HepG2 (cell line): ENCODE measurements around the gene S100A4. TPM values are rescaled to one million over a fixed set of nuclear protein-coding genes. Genes with fewer than 3 reads are reported as not detected.
"Not testable (repeated sequence)": the region's sequence is repeated elsewhere in the genome, so short reads cannot be mapped to it uniquely, and the experiment has no call there.

Source experiments
- ATAC-seq: fragments of 200-7000 bp; cut with Tn5 transposase; 3 replicates; pipeline ENCODE4 v1.9.1; 2020; ENCODE audit warnings: mild to moderate bottlenecking, moderate library complexity
- BruUV-seq: library from RNA; stranded (reverse); fragments of 400-500 nt; replicated peaks from 2 replicates; lab custom pipeline; 2021; lab: Mats Ljungman, UMichigan
- CTCF ChIA-PET: fragments of 300-600 bp; formaldehyde crosslinking; extraction: SDS; loops from one replicate; lab custom pipeline; 2021; ENCODE audit warnings: low total read pairs, inconsistent platforms, low intra/inter-chr PET ratio; lab: Yijun Ruan, JAX
- POLR2A ChIA-PET: fragments of 350-600 bp; sonication (Branson Sonifier 250); formaldehyde crosslinking; loops from one replicate; lab custom pipeline; 2020; ENCODE audit warnings: antibody characterized with exemption, inconsistent platforms; lab: Yijun Ruan, JAX
- DNase-seq: peaks from one replicate; pipeline ENCODE4 v3.0.0-alpha.2; 2015; ENCODE audit warnings: low spot score
- FAIRE-seq: peaks from 3 replicates; lab custom pipeline; 2011; peaks lifted over from hg19 to GRCh38; lab: Jason Lieb, UNC
- H2AFZ ChIP-seq: one replicate; pipeline ENCODE4 v1.6.1; 2011; ENCODE audit warnings: low read length, inconsistent platforms
- H3K27ac ChIP-seq: fragments of 300-600 bp; 3 replicates; pipeline ENCODE4 v1.8.0; 2011; ENCODE audit warnings: mixed run types, mild to moderate bottlenecking, mixed read lengths, low read length, inconsistent platforms; ENCODE audit not compliant: insufficient read depth; ENCODE audit errors: extremely low read length
- H3K27me3 ChIP-seq, 2 experiments: fragments of 200-600 bp in 1 of 2; 2 replicates in 1 of 2; 3 replicates in 1 of 2; pipeline versions ENCODE4 v1.6.0 to v1.8.0; 2011; ENCODE audit warnings: low read length in 2 of 2, mild to moderate bottlenecking in 2 of 2, moderate library complexity in 2 of 2, inconsistent platforms in 1 of 2; ENCODE audit not compliant: insufficient read depth in 2 of 2, control insufficient read depth in 1 of 2
- H3K36me3 ChIP-seq, 2 experiments: fragments of 200-600 bp in 1 of 2; replicated peaks in 1 of 2; 2 replicates in 1 of 2; 3 replicates in 1 of 2; pipeline versions ENCODE4 v1.5.1 to v1.8.0; 2011; ENCODE audit warnings: low read length in 2 of 2, inconsistent platforms in 1 of 2; ENCODE audit not compliant: insufficient read depth in 2 of 2, control insufficient read depth in 1 of 2
- H3K4me1 ChIP-seq: 2 replicates; pipeline ENCODE4 v1.5.1; 2012; ENCODE audit warnings: low read length, inconsistent platforms; ENCODE audit not compliant: insufficient read depth
- H3K4me2 ChIP-seq: 2 replicates; pipeline ENCODE4 v1.6.0; 2011; ENCODE audit warnings: low read depth, low read length, inconsistent platforms
- H3K4me3 ChIP-seq, 3 experiments: fragments of 200-600 bp in 1 of 3; sonication (generic), shearing (Covaris generic) in 1 of 3; replicated peaks in 1 of 3; 2 replicates each; pipeline ENCODE4 v1.5.1; 2011 to 2016; ENCODE audit warnings: low read length in 3 of 3, inconsistent platforms in 2 of 3, low read depth in 2 of 3, mild to moderate bottlenecking in 2 of 3, control low read depth in 1 of 3, mixed read lengths in 1 of 3; ENCODE audit not compliant: insufficient read depth in 1 of 3
- H3K79me2 ChIP-seq: one replicate; pipeline ENCODE4 v1.6.1; 2011; ENCODE audit warnings: low read length, inconsistent platforms; ENCODE audit not compliant: insufficient read depth
- H3K9ac ChIP-seq: 2 replicates; pipeline ENCODE4 v1.6.0; 2011; ENCODE audit warnings: mild to moderate bottlenecking, low read depth, low read length, inconsistent platforms; ENCODE audit not compliant: insufficient read depth
- H3K9me3 ChIP-seq: 2 replicates; pipeline ENCODE4 v1.5.1; 2012; ENCODE audit warnings: mild to moderate bottlenecking, low read length
- H4K20me1 ChIP-seq: 2 replicates; pipeline ENCODE4 v1.6.0; 2011; ENCODE audit warnings: inconsistent platforms, mild to moderate bottlenecking, low read length, moderate library complexity; ENCODE audit not compliant: insufficient read depth
- GABPA ChIP-seq, 2 experiments: IDR thresholded peaks; 2 replicates each; pipeline ENCODE4 v1.6.1; 2011 to 2016; ENCODE audit warnings: low read depth in 2 of 2, low read length in 1 of 2, missing biosample characterization in 1 of 2, missing genetic modification characterization in 1 of 2
- MIER3 ChIP-seq: IDR thresholded peaks from 2 replicates; pipeline ENCODE4 v1.6.1; 2016; ENCODE audit warnings: missing compliant biosample characterization, borderline replicate concordance
- RELA ChIP-seq: sonication (generic); formaldehyde crosslinking; IDR thresholded peaks from 2 replicates; pipeline ENCODE4 v1.4.0; 2020; ENCODE audit warnings: missing genetic modification reagents
- U2AF1 ChIP-seq: fragments of 200-400 bp; formaldehyde crosslinking; optimal IDR thresholded peaks from 2 replicates; pipeline ENCODE3; 2017; ENCODE audit warnings: mild to moderate bottlenecking, low read depth, low read length
- ZFP62 ChIP-seq: sonication (generic); formaldehyde crosslinking; IDR thresholded peaks from 2 replicates; pipeline ENCODE4 v1.4.0; 2020; ENCODE audit warnings: missing genetic modification reagents
- ZNF3 ChIP-seq: IDR thresholded peaks from 2 replicates; pipeline ENCODE4 v1.7.0; 2017; ENCODE audit warnings: inconsistent platforms
- ZNF441 ChIP-seq: sonication (generic); formaldehyde crosslinking; IDR thresholded peaks from 2 replicates; pipeline ENCODE4 v1.7.0; 2021; ENCODE audit warnings: missing genetic modification reagents, borderline replicate concordance
- ZNF530 ChIP-seq: sonication (generic); formaldehyde crosslinking; IDR thresholded peaks from 2 replicates; pipeline ENCODE4 v1.5.0; 2020; ENCODE audit warnings: low read depth, mild to moderate bottlenecking, missing genetic modification reagents
- ZNF678 ChIP-seq: sonication (generic); formaldehyde crosslinking; IDR thresholded peaks from 2 replicates; pipeline ENCODE4 v1.4.0; 2020; ENCODE audit warnings: mild to moderate bottlenecking, missing genetic modification reagents
- WGBS: methylation state at CpG from one replicate; pipeline ENCODE4 v1.1.6; 2017; ENCODE audit warnings: low lambda C conversion rate; 5-methylcytosine and 5-hydroxymethylcytosine counted together
- in situ Hi-C: cut with HindIII; loops from 2 replicates; pipeline ENCODE4 v1.10.0; 2017; ENCODE audit warnings: low pct_unique_long_range_greater_than_20kb; ENCODE audit not compliant: extremely low pct_ligation_motif_present
- intact Hi-C: fragments of 100-400 bp; cut with micrococcal nuclease; formaldehyde crosslinking; loops from one replicate; pipeline ENCODE4 v1.10.0; 2022; ENCODE audit not compliant: unreplicated experiment
- polyA plus RNA-seq, 8 experiments: library from polyadenylated mRNA; depleted of rRNA in 3 of 8; stranded (reverse) in 7 of 8; unstranded in 1 of 8; fragments of >200 nt; fragmentation: Illumina TruSeq in 4 of 8; extraction: Trizol in 4 of 8; gene quantifications; 2 replicates each; pipeline versions ENCODE4 v1.2.1 to v1.2.3, GENCODE V29; 2011 to 2016; ENCODE audit warnings: low read depth in 4 of 8, missing spikeins in 1 of 8, mixed read lengths in 1 of 8; ENCODE audit not compliant: insufficient read depth in 1 of 8
- total RNA-seq, 5 experiments: library from RNA; depleted of rRNA; stranded (reverse); fragments of >200 nt; fragmentation: Illumina TruSeq; extraction: Trizol; gene quantifications; 2 replicates each; pipeline ENCODE4 v1.2.3, GENCODE V29; 2016; ENCODE audit warnings: low read depth in 1 of 5
- TF ChIP-seq, protein P1 (sequence below): IDR thresholded peaks from 2 replicates; pipeline ENCODE4 v1.6.1; 2012; ENCODE audit warnings: low read depth, low read length, improper control_type of control experiment
- TF ChIP-seq, protein P2 (sequence below): sonication (generic); formaldehyde crosslinking; IDR thresholded peaks from 2 replicates; pipeline ENCODE4 v1.5.0; 2020; ENCODE audit warnings: missing genetic modification reagents, mild to moderate bottlenecking, borderline replicate concordance
- TF ChIP-seq, protein P3 (sequence below): sonication (generic); formaldehyde crosslinking; IDR thresholded peaks from 2 replicates; pipeline ENCODE4 v1.5.1; 2020; ENCODE audit warnings: missing genetic modification reagents, mild to moderate bottlenecking, borderline replicate concordance

Gene S100A4
- total and polyA plus RNA-seq, 2 of the 13 experiments (the other 11 are each of a cell fraction or from before 2014, with no cell fraction given) = 12.9 to 20.2 TPM

DNA sequence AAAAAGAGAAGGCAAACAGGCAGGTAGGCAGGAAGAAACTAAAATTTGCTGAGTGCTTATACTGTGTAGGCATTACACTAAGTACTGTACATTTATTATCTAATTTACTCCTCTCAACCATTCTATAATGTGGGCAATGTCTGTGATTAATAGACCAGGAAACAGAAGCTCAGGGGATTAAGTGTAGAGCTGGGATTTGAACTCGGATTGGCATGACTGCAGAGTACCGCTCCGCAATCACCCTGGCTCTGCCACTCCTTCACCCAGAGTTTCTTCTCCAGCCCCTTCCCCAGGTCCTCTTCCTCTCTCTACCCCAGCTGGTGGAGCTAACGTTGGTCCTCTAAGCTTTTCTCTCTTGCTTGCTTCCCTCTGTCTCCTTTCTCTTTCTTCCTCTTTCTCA is 31.5 kb upstream of the S100A4 start:
- Histone ChIP-seq H3K4me2 (no peak overlapping the region), H3K27me3 (no peaks in the 10 kb centered on the region; a peak in 1 of 5 replicates), H2AFZ (no peak overlapping the region), H3K79me2 (no peaks in the 10 kb centered on the region), H3K9ac (no peak overlapping the region), H3K9me3 (no peaks in the 10 kb centered on the region), H4K20me1 (no peaks in the 10 kb centered on the region), H3K4me3 (no peak overlapping the region), H3K27ac (no peak overlapping the region), H3K36me3 (no peaks in the 10 kb centered on the region), H3K4me1 (peaks cover 10% of the 10 kb centered on the region)
- TF ChIP-seq ZNF530 (CRISPR knock-in tag) = no peak
- no peak for TF ChIP-seq GABPA (IDR thresholded peaks at IDR 0.05; ENCODE audit: low read depth, low read length)
- TF ChIP-seq GABPA (CRISPR knock-in tag; IDR thresholded peaks at IDR 0.05; ENCODE audit: low read depth) = no peak
- TF ChIP-seq MIER3 (CRISPR knock-in tag) = no peak
- TF ChIP-seq ZFP62 (CRISPR knock-in tag) = no peak
- TF ChIP-seq, protein P1, sequence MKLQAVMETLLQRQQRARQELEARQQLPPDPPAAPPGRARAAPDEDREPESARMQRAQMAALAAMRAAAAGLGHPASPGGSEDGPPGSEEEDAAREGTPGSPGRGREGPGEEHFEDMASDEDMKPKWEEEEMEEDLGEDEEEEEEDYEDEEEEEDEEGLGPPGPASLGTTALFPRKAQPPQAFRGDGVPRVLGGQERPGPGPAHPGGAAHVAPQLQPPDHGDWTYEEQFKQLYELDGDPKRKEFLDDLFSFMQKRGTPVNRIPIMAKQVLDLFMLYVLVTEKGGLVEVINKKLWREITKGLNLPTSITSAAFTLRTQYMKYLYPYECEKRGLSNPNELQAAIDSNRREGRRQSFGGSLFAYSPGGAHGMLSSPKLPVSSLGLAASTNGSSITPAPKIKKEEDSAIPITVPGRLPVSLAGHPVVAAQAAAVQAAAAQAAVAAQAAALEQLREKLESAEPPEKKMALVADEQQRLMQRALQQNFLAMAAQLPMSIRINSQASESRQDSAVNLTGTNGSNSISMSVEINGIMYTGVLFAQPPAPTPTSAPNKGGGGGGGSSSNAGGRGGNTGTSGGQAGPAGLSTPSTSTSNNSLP = no peak
- TF ChIP-seq RELA = no peak
- no peak for TF ChIP-seq ZNF3 (CRISPR knock-in tag)
- TF ChIP-seq, protein P2, sequence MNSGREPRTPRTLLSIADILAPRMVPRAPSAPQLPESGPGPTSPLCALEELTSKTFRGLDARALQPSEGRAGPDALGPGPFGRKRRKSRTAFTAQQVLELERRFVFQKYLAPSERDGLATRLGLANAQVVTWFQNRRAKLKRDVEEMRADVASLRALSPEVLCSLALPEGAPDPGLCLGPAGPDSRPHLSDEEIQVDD (CRISPR knock-in tag) = no peak
- no peak for TF ChIP-seq ZNF678
- TF ChIP-seq ZNF441 (CRISPR knock-in tag) = no peak
- TF ChIP-seq U2AF1 = no peak
- TF ChIP-seq, protein P3, sequence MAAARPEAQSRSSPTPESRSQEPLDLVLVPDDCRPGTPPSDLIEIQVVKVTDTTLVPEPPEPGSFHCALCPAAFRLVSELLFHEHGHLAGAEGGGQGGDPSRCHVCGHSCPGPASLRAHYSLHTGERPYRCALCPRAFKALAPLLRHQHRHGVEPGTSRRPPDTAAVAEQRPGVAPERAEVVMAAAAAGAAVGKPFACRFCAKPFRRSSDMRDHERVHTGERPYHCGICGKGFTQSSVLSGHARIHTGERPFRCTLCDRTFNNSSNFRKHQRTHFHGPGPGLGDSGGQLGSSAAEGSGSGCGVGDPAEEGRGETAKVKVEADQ = no peak
- FAIRE-seq (no peak), DNase-seq (no peak), ATAC-seq (no peak)
- ChIA-PET CTCF (no interaction called here), POLR2A (interaction anchor here (1.1 to 1.4 kb wide), 3 partner anchors 31 to 61 kb away, joined by 3 to 5 read pairs (median 5); partner anchors contain the start of gene CHTOP)
- BruUV-seq = no TSS peak
- intact Hi-C loops (no loop called here), in situ Hi-C loops (no loop called here)
- 62% methylated on average over 4 of the region's 4 CpGs for WGBS

DNA sequence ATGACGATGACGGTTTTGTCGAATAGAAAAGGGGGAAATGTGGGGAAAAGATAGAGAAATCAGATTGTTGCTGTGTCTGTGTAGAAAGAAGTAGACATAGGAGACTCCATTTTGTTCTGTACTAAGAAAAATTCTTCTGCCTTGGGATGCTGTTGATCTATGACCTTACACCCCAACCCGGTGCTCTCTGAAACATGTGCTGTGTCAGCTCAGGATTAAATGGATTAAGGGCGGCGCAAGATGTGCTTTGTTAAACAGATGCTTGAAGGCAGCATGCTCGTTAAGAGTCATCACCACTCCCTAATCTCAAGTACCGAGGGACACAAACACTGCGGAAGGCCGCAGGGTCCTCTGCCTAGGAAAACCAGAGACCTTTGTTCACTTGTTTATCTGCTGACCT is 29.9 kb upstream of the S100A4 start:
- ATAC-seq, CTCF ChIA-PET, H3K9me3 ChIP-seq, in situ Hi-C loops, H3K79me2 ChIP-seq, H3K4me2 ChIP-seq, H3K9ac ChIP-seq, H3K36me3 ChIP-seq, H3K4me3 ChIP-seq, BruUV-seq, H2AFZ ChIP-seq, FAIRE-seq, H3K27ac ChIP-seq, intact Hi-C loops, H4K20me1 ChIP-seq, H3K27me3 ChIP-seq, DNase-seq: not testable (repeated sequence)
- POLR2A ChIA-PET = interaction anchor here (1.2 kb wide), 1 partner anchor 36 kb away, joined by 3 read pairs; no protein-coding TSS in a partner anchor
- H3K4me1 ChIP-seq = peaks cover 16% of the 10 kb centered on the region
- 40% methylated on average over 10 of the region's 10 CpGs for WGBS
